ENCODE results near the gene CRABP1.

CRABP1 gene

GRCh38 chr15:78340231-78341056 is at the start of gene CRABP1:
Gene CRABP1 (plus strand): TSS chr15:78340353. CDS start chr15:78340429, 76 bp downstream.
- no peak for DNase-seq

- no peak for DNase-seq
These were observed 49.1 kb upstream of the CRABP1 start for GRCh38 chr15:78291052-78291451.

GRCh38 chr15:78291698-78292097 is 48.5 kb upstream of the CRABP1 start:
- no peak for DNase-seq

GRCh38 chr15:78292219-78292618 is 47.9 kb upstream of the CRABP1 start:
- DNase-seq, result no peak

GRCh38 chr15:78299101-78299930 is 40.8 kb upstream of the CRABP1 start, which contains the start of gene SKIC8:
Gene SKIC8 (minus strand): TSS chr15:78299609. CDS start chr15:78295686, 3,923 bp downstream.
- peak; percentile 87 to 89 for DNase-seq

GRCh38 chr15:78301326-78301725 is 38.8 kb upstream of the CRABP1 start:
- DNase-seq, result no peak

- no peak for DNase-seq
These were observed 38.3 kb upstream of the CRABP1 start for GRCh38 chr15:78301828-78302227.

GRCh38 chr15:78302579-78303312 is 37.4 kb upstream of the CRABP1 start:
- DNase-seq, result no peak

GRCh38 chr15:78304216-78305066 is 35.7 kb upstream of the CRABP1 start:
- no peak for DNase-seq

- DNase-seq, result no peak
These were observed 33.9 kb upstream of the CRABP1 start for GRCh38 chr15:78306176-78306774.

GRCh38 chr15:78307976-78308375 is 32.2 kb upstream of the CRABP1 start:
- no peak for DNase-seq

- peak; percentile 41 to 46 for DNase-seq
These were observed 31.6 kb upstream of the CRABP1 start for GRCh38 chr15:78308422-78309032.

- DNase-seq, result no peak
These were observed 28.9 kb upstream of the CRABP1 start for GRCh38 chr15:78311292-78311691.

GRCh38 chr15:78312536-78312935 is 27.6 kb upstream of the CRABP1 start:
- DNase-seq, result no peak

GRCh38 chr15:78312957-78313356 is 27.2 kb upstream of the CRABP1 start:
- no peak for DNase-seq

- no peak for DNase-seq
These were observed 26.8 kb upstream of the CRABP1 start for GRCh38 chr15:78313383-78313782.

GRCh38 chr15:78314181-78314581 is 26.0 kb upstream of the CRABP1 start:
- DNase-seq, result no peak

- no peak for DNase-seq
These were observed 24.4 kb upstream of the CRABP1 start for GRCh38 chr15:78315686-78316282.

- no peak for DNase-seq
These were observed 23.7 kb upstream of the CRABP1 start for GRCh38 chr15:78316283-78317083.
